GM23248 (cell line): Measurements from ENCODE around the gene UNC5A.

Experiments used
- EZH2 ChIP-seq: fragments of 200-600 bp; sonication (generic); IDR thresholded peaks from 2 replicates; pipeline ENCODE4 v1.6.1; 2018; ENCODE audit warnings: antibody characterized with exemption, mild to moderate bottlenecking; ENCODE audit not compliant: insufficient read depth, poor library complexity, severe bottlenecking
- EZH2phosphoT487 ChIP-seq: fragments of 200-600 bp; sonication (generic); IDR thresholded peaks from 2 replicates; pipeline ENCODE4 v1.6.1; 2018; ENCODE audit warnings: antibody characterized with exemption, moderate library complexity, mild to moderate bottlenecking, low read depth; ENCODE audit not compliant: insufficient read depth

DNA sequence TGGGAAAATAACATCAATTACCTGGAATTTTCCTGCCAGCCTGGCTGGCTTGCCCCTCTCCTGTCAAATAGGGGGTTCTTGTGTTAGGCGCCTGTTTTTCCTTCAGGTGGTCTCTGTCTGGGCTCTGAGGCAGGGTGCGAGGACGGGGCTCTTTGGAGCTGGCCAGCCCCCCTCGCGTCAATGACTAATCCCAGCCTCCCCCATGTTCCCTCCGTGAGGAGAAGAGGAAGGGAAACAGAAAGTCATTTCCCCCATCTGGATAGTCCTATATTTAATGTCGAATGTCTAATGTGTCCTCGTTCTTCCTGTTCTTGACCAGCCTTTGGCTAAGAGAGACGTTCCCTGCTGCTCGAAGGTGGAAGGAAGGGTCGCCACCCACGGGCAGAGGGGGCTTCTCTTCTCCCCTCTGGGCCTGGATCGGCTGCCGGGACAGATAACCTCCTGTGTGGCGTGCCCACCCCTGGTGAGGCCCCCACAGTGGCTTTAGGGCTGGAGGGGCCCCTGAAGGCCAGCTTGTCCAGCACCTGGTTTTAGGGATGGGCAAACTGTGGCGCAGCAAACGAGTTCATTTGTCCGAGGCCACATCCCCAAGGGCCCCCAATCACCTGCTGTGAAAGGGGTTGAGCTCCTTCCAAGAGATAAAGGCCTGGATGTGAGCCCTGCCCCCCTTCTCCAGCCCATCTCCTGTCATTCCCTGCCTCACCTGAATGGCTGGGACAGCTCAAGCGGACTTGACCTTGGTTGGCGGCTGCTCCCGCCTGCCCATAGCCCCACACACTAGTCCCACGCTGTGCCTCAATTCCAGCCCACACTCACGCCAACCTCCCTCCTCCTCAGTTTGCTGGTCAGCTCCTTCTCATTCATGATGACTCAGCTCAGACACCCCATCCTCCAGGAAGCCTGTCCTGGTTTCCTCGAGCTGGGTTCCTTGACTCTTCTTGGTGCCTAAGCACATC, 35.9 kb upstream of the UNC5A start:
- TF ChIP-seq EZH2: no peak
- no peak for TF ChIP-seq EZH2phosphoT487
